ENCODE data around the gene SLC12A2.

DNA sequence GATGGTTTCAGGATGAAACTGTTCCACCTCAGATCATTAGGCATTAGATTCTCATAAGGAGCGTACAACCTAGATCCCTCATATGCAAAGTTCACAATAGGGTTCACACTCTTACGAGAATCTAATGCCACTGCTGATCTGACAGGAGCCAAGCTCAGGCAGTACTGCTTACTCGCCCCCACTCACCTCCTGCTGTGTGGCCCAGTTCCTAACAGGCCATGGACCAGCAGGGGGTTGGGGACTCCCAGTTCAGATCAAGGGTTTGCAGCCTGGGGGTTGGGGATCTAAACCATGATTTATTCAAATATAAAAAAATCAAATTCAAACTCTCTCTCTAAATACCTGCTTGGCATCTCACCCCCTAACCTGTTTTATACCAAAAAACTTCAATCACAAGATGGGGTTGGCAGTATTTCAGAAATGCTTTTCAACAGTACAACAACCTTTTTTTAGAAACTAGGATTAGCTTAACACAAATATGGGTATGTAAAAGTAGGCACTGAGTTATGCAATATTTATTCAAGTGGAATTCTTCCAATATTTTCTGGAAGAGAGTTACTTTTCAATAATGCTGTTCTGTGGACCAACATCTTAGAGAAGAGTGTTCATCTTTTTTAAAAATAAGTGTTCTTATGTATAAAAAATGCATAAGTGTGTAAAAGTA, 30.1 kb upstream of the SLC12A2 start:
- TF ChIP-seq, protein P1, sequence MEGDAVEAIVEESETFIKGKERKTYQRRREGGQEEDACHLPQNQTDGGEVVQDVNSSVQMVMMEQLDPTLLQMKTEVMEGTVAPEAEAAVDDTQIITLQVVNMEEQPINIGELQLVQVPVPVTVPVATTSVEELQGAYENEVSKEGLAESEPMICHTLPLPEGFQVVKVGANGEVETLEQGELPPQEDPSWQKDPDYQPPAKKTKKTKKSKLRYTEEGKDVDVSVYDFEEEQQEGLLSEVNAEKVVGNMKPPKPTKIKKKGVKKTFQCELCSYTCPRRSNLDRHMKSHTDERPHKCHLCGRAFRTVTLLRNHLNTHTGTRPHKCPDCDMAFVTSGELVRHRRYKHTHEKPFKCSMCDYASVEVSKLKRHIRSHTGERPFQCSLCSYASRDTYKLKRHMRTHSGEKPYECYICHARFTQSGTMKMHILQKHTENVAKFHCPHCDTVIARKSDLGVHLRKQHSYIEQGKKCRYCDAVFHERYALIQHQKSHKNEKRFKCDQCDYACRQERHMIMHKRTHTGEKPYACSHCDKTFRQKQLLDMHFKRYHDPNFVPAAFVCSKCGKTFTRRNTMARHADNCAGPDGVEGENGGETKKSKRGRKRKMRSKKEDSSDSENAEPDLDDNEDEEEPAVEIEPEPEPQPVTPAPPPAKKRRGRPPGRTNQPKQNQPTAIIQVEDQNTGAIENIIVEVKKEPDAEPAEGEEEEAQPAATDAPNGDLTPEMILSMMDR (IDR thresholded peaks at IDR 0.05; ENCODE audit: borderline replicate concordance, extremely low read depth, low read length, poor library complexity, severe bottlenecking) = no peak
- TF ChIP-seq EZH2 (IDR thresholded peaks at IDR 0.05; ENCODE audit: borderline replicate concordance, low read depth, low read length, severe bottlenecking) = no peak
